ENCODE data around the gene MAP1LC3A. TPM values are rescaled to one million over a fixed set of nuclear protein-coding genes. Genes with fewer than 3 reads are reported as not detected.
"Not testable (repeated sequence)": the region's sequence is repeated elsewhere in the genome, so short reads cannot be mapped to it uniquely, and the experiment has no call there.

MAP1LC3A gene
- total RNA-seq = 20.9 and 45.8 TPM in 2 replicates

DNA sequence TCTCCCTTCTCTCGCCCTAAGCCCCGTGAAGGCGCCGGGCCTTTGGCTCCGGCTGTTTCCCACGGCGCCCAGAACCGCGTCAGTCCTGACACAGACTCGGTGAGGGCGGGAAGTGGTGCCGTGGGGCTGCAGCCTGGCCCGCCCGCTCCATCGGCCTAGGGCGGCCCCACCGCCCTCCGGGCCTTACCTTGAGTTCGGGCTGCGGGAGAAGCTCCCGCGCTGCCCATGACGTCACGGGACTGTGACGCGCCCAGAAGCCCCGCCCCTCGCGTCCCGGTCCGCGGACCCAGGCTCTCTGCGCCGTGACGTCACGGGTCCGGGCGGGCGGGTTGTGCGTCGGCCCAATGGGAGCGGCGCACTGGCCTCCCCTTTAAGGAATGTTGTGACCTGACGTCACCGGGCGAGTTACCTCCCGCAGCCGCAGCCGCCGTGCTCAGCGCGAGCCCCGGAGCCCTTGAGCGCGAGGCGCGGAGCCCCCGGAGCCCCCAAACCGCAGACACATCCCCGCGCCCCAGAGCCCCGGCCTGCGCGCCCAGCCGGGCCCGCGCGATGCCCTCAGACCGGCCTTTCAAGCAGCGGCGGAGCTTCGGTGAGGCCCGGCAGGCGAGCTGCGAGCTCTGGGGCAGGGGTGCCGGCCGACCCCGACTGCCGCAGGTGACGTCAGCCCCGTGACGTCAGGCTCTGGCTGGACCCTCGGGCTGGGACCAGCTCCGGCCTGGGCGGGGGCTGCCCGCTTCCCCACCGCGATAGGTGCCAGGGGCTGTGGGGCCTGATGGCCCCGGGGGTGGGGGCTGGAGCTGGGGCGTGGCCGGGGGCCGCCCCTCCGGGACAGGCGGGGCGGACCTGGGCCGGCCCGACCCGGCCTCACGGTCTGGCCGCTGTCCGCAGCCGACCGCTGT is at the start of gene MAP1LC3A:
Gene MAP1LC3A, plus strand, starts transcription at position 399 of the 899 bp plus-strand sequence. Its CDS starts 151 bp downstream, at position 550.
- peak; percentile 97 for DNase-seq

DNA sequence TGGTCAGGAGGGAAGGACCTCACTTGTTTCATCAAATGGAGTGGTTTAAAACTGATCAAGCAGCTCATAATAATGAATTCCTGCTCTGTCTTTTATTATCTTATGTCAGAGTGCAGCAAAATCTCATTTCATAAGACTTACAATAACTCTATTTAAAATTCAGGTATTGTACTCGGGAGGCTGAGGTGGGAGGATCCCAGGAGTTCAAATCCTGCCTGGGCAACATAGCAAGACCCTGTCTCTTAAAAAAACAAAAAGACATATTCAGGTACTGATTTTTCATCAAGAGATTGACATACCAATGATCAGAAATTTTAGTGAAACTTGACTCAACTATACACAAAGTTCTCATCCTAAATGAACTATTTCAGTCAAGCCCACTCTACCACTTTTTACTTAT is 47.9 kb upstream of the MAP1LC3A start:
- no peak for DNase-seq

DNA sequence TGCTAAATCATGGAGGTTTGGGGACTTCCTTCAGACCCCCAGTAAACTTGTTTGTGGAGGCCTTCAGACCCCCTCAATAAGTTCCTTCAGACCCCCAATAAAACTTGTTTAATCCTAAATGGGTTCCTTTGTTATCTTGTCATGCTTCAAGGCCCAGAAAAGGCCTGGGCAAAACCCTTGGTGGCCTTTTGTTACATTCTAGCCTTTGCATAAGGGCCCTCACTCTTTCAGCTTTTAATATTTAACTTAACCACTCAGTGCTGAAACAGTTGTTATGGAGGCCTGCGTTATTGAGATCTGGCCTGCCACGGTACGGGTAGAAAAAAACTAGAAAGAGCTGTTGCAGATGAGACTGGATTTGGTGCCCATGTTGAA is 46.6 kb upstream of the MAP1LC3A start:
- DNase-seq = no peak

DNA sequence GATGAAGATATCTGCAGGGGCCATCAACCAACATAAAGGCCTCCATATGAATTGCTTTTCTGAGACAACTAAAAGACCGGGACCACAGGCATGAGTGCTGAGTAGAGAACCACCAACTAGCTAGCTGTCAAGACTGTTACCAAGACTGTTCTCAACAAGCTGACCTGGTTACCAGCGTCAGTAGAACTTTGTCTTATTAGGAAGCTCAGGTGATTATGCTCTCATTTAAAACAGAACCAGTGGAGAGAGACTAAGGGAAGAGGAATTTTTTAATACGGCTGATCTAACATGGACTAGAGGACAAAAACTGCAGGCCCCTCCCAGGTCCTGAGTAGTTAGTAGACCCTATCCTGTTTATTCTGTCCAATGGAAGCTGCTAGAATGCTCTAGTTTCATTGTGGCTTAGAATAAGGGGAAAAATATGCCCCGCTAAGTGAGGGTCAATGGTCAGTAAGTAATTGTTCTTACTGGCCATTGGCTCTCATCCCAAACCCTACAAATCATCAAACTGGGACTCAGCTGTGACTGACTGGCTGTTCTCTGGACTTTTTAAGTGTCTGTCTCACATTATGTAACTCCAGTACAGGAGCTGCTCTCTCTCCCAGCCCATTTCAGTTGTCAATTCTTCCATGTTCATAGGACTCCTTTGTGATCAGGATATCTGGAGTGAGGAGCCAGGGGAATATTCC is 46.1 kb upstream of the MAP1LC3A start:
- peak; percentile 25 for DNase-seq

DNA sequence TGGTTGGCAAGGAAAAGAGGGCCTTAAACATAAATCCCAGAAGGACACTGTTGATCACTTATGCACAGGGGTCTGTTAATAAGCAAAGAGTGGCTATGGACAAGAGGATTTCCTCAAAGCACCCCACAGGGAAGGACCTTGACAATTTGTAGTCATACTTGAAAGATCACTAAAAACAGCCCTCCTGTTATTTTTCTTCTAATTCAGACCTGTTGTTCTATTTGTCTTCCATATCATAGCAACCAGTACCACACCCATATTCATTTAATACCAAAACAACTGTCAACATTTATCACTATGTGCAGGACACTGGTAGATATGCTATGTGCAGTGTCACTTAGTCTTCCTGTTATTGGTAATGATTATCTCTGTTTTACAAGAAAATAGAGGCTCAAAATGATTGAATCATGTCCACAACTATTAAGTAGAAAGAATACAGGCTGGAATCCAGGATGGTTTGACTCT is 45.5 kb upstream of the MAP1LC3A start:
- no peak for DNase-seq

DNA sequence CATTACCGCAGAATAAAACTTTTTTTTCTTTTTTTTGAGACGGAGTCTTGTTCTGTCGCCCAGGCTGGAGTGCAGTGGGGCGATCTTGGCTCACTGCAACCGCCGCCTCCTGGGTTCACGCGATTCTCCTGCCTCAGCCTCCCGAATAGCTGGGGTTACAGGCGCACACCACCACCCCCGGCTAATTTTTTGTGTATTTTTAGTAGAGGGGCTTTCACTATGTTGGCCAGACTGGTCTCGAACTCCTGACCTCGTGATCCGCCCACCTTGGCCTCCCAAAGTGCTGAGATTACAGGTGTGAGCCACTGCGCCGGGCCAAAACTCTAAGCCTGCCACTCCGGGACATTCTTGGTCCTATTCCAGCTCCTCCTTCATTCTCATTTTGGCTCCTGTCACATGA is 44.5 kb upstream of the MAP1LC3A start:
- not testable (repeated sequence) for DNase-seq

DNA sequence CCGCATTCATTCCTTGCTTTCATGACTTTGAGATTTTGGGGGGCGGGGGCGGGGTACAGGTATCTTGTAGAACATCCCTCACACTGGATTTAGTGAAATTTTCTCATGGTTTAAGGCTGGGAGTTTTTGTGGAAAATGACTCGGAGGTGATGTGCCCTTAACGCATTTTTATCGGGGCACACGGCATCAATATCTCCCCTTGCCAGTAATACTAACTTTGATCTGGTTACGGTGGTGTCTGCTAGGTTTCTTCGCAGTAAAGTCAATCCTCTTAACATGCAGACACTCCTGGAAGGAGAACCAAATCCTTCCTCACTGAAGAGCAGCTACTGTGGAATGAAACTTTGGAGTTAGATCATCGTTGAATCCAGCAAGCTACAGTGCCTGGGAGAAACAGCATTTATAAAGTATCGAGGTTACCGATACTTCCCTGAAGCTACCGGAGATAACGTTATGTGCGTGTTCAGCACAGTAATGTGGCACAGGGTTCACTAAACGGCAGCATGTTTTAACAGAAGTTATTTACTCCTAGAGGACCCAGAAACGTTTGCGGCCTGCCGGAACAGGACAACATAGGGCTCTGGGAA is 43.5 kb upstream of the MAP1LC3A start:
- DNase-seq = no peak

DNA sequence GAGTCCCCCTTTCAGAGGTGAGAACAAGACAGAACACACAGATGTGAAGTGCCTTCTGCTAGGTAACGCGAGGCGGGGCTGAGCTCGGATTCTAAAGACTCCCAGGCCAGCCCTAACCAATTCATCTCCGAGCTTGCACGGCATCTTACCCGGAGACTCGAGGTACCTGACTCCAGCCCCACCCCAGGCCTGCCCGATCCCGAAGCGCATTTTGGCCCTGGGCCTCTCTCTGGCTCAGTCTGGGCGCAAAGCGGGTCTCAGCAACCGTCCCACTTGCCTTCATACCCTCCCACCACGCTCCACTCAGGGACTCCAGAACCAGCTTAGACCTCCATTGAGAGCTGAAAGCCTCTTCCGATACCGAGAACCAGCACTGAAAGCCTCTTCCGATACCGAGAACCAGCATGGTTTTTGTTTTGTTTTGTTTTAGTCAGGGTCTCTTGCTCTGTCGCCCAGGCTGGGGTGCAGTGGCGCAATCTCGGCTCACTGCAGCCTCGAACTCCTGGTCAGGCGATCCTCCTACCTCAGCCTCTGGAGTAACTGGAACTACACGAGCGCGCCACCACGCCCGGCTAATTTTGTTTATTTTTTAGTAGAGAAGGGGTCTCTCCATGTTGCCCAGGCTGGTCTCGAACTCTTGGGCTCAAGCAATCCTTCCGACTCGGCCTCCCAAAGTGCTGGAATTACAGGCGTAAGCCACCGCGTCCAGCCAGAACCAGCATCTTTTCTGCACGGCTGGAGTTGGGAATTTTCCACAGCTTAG is 42.9 kb upstream of the MAP1LC3A start:
- DNase-seq = peak; percentile 72

DNA sequence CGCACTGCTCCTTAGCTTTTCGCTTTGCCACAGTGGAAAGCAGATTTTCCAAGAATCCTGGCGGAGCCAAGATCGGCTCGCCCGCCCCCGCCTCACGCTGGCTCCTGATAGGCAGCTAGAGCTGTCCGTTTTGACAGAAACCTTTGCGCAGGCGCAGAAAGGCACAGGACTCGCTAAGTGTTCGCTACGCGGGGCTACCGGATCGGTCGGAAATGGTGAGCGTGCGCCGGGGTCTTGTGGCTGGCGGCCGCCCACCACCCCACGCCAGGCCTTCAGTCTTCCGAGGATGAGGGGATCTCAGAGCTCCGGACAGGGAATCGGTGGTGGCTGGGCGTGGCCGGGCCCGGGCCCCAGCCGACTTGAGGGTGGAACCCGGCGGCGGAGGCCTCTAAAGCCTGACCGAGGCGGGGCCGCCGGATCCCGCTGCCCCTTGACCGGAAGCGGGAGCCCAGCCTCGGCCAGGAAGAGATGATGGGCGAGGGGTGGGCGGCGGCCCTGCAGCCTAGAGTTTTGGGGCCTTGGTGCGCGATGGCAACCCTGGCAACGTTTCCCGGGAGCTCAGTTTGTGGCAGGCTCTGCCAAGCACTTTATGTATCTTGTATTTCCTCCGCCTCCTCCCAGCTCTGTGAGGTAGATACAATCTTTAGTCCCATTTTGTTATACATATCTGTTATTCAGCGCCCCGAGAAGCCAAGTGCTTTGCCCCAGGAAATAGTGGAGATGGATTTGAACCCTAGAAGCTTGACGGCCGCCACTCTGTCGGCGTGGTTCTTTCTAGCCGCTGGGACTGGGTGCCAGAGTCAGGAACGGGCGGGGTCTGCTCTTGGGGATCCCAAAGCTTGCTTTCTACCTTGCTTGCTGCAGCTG is 42.0 kb upstream of the MAP1LC3A start, which contains the start of gene DYNLRB1:
Gene DYNLRB1, plus strand, starts transcription at position 176 of the 867 bp plus-strand sequence. Its CDS starts 37 bp downstream, at position 213.
- peak; percentile 98 for DNase-seq

DNA sequence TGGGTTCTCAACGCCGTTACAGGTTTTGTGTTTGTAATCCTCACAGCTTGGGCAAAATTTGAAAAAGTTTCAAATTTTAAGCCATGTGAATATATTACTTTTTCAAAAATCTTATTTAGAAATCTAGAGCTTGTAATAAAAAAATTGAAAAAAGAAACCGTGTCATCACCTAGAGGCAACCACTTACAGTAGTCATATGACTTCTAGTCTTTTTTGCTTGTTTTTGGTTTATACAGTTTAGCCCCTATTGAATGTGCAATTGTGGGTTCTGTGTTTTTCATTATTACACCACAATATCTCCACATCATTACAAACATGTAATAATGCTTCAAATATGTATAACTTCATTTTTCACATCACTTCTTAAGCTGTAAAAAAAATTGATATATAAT is 41.4 kb upstream of the MAP1LC3A start:
- peak; percentile 41 for DNase-seq

DNA sequence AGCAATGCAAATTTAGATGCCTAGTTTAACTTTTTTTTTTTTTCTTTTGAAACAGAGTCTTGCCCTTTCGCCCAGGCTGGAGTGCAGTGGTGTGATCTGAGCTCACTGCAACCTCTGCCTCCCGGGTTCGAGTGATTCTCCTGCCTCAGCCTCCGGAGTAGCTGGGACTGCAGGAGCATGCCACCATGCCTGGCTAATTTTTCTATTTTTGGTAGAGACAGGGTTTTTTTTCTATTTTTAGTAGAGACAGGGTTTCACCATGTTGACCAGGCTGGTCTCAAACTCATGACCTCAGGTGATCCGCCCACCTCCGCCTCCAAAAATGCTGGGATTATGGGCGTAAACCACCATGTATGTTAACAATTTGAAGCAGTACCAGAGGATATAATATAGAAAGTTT is 39.7 kb upstream of the MAP1LC3A start:
- DNase-seq = not testable (repeated sequence)

DNA sequence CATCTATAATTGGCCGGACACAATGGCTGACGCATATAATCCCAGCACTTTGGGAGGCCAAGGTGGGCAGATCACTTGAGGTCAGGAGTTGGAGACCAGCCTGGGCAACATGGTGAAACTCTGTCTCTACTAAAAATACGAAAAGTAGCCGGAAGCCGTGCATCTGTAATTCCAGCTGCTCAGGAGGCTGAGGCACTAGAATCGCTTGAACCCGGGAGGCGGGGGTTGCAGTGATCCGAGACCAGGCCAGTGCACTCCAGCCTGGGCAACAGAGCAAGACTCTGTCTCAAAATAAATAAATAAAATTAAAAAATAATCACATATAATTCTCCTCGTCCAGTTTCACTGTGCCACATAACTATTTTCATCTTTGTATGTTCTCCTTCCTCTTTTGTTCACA is 38.7 kb upstream of the MAP1LC3A start:
- not testable (repeated sequence) for DNase-seq

DNA sequence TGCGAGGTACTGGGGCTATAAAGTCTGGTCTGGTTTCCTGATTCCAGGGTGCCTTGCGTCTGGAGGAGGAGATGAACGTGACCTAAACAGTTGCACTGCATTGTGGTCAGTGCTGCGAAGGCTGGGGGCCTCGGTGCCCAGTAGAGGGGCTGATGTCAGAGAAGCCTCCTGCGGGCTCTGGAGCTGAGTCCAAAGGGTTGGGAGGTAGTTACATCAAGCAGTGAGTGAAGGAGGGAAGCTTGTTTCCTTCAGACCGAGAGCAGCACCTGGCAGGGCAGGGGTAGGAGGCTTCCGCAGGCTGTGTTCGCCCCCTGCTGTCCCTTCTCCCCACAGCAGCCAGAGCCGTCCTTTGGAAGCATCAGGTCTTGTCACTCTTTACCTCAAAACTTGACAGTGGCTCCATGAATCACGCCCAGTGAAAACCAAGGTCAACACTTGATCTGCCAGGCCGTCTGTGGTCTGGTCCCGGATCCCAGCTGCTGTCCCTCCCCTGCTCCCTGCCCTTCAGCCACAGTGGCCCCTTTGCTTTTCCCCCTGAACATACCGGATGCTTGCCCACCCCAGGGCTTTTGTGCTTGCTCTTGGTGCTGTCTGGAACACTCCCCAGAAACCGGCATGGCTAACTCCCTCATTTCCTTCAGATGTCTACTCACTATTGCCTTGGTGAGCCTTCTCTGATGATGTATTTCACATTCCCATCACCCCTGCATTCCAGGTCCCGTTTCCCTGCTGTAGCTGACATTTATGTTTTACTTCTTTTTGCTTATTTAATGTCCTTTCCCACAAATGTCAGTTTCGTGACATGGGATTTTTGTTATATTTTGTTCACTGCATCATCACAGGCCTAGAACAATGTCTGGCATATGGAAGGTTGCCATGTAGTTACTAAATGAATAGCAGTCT is 35.3 kb upstream of the MAP1LC3A start:
- peak; percentile 78 for DNase-seq

DNA sequence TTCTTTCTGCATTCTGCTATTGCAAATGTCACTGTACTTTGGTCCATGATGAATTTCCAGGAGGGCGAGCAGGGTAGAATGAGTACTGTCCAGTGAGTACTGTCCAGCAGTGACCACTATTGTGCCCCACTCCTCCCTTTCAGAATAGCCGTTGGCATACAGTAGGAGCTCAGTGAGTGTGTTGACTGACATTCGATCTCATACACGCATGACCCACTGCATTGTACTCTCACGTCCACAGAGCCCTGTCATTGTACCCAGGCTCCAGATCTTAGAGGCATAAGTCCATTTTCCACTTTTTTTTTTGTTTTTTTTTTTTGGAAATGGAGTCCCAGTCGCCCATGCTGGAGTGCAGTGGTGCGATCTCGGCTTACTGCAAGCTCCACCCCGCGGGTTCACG is 34.1 kb upstream of the MAP1LC3A start:
- no peak for DNase-seq

DNA sequence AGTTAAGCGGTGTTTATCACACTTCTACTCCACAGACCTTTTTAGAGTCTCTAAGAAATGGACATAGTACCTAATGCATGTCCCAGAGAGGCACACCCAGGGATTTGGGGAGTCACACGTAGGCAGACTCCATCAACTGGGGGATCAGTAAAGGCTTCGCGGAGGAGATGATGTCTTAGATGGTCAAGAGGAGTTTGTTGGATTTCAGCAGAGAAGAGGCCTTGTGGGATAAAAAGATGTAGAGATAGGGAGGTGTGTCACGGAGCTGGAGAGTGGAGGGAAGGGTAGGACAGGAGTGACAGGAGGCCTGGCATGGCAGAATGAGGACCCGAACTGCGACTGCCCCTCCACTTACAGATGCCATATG is 33.2 kb upstream of the MAP1LC3A start:
- no peak for DNase-seq

DNA sequence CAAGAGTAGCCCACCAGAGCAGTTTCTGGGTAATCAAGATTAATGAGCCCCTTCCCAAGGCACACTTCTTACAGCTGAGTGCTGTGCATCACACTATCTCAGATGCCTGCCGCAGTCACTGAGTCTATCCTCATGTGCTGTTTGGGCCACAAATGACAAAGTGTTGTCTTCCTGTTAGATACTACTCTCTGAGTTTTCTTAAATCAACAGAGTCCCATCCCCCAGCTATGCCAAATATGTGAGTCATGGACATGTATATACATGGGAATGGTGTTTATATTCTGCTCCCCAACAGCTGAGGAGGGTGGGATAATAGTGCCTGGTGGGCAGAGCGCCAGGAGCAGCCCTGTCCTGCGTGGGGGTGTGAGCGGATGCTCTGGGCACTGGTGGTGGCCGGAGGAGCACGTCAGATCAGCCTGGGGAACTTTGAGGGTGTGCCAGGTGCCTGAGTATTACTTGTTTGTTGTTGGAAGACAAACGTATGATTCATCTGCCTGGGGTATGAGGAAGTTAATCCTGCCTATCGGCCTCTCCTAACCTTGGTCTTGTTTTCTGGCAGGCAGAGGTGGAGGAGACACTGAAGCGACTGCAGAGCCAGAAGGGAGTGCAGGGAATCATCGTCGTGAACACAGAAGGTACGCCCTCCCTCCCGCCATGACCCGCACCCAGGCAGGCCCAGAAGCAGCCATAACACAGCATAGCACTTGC is 32.7 kb upstream of the MAP1LC3A start:
- DNase-seq = peak; percentile 98

DNA sequence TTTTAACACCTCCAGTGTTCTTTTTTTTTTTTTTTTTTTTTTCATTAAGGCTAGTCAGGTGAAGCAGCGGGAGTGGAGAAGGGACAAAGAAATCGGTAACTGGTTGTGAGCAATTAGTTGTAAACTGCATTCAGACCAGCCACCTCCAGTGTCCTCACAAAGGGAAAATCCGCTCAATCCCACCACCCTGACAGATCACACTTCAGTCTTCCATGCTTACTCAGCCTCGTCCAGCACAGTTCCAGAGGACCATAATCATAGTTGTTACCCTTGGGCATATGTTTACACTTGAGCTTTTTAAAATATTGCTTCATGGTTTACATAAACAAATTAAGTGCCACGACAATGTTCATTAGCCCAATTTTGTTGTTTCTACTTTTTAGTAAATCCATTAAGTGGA is 32.1 kb upstream of the MAP1LC3A start:
- DNase-seq = no peak

DNA sequence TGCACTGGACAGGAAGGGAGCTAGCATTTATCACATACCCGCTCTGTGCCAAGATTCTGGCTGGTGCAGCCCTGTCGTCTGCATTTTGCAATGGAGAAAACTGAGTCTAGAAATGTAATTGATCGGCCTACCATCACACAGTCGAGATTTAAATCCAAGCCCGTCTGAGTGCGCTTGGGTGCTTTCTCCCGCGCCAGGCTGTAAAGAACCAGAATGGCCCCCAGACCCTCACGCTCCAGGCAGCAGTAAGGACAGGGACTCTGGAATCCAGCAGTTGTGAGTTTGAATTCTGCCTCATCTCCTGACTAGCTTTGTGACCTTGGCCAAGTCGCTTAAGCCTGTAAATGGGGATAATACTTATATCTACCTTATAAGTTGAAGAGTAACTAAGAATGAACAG is 31.5 kb upstream of the MAP1LC3A start:
- no peak for DNase-seq

DNA sequence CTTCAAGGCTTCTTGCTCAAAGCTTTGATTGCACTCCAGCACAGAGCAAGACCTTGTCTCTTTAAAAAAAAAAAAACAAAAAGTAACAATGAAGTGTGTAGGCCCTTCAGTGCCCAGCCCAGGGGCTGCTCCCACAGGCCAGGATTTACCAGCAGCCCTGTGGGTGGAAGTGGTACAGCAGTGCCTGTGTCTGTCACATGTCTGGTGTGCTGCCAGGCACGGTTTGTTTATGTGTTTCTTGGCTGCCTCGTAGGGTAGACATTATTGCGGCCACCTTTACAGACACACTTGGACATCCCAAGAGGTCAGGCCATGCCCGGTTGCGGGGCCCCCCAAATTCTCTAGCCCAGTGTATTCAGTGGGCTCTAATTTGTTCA is 29.6 kb upstream of the MAP1LC3A start:
- DNase-seq = peak; percentile 47

DNA sequence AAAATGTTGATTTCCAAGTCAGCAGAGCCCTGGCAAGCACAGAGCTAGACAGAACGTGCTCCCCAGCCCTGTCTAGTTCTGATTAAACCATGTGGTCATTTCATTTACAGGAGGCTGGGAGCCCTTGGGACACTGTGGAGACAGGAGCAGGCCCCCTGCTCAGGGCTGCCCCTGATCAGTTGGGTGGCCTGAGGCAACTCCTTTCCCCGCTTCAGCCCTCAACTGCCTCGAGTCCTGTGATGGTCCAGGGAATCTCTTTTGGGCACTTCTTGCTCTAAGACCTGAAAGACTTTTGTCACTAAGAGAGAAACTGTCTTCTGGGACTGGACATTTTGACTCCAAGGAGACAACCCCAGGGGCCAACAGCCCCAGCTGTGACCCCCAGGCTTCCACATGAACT is 28.8 kb upstream of the MAP1LC3A start:
- DNase-seq = no peak

Data from dermis blood vessel endothelial cell (primary cell).